Skeletal muscle tissue (tissue), 4 donors: ENCODE data around the gene EYA2. TPM values are rescaled to one million over a fixed set of nuclear protein-coding genes. Genes with fewer than 3 reads are reported as not detected.
"Not testable (repeated sequence)": the region's sequence is repeated elsewhere in the genome, so short reads cannot be mapped to it uniquely, and the experiment has no call there.

Experiments used
- H3K27ac ChIP-seq: one replicate; pipeline ENCODE4 v1.7.0; 2013; ENCODE audit warnings: mild to moderate bottlenecking, low read depth, low read length, inconsistent platforms
- H3K27me3 ChIP-seq, 3 donors: one replicate each; pipeline ENCODE4 v1.7.0; 2013; ENCODE audit warnings: low read length in 3 of 3; ENCODE audit not compliant: control insufficient read depth in 3 of 3, insufficient read depth in 3 of 3
- H3K36me3 ChIP-seq, 3 donors: one replicate each; pipeline ENCODE4 v1.7.0; 2013; ENCODE audit warnings: low read length in 3 of 3; ENCODE audit not compliant: control insufficient read depth in 3 of 3, insufficient read depth in 3 of 3
- H3K4me1 ChIP-seq, 3 donors: one replicate each; pipeline ENCODE4 v1.7.0; 2013; ENCODE audit warnings: low read length in 3 of 3, mild to moderate bottlenecking in 3 of 3; ENCODE audit not compliant: control insufficient read depth in 3 of 3, insufficient read depth in 3 of 3
- H3K4me3 ChIP-seq, 3 donors: one replicate each; pipeline ENCODE4 v1.7.0; 2013; ENCODE audit warnings: low read length in 3 of 3
- H3K9ac ChIP-seq, 3 donors: one replicate each; pipeline ENCODE4 v1.7.0; 2013; ENCODE audit warnings: low read length in 3 of 3, mild to moderate bottlenecking in 3 of 3, moderate library complexity in 2 of 3, low read depth in 1 of 3
- H3K9me3 ChIP-seq, 3 donors: one replicate each; pipeline ENCODE4 v1.7.0; 2013; ENCODE audit warnings: low read length in 3 of 3; ENCODE audit not compliant: control insufficient read depth in 3 of 3
- total RNA-seq: library from RNA; depleted of rRNA; stranded (reverse); fragments of >200 nt; gene quantifications from one replicate; pipeline ENCODE4 v1.2.3, GENCODE V29; 2014
- donor health status: Osteomylitis.

EYA2 gene
- total RNA-seq, 1 donor from 2014 or later: 1.0 TPM

DNA sequence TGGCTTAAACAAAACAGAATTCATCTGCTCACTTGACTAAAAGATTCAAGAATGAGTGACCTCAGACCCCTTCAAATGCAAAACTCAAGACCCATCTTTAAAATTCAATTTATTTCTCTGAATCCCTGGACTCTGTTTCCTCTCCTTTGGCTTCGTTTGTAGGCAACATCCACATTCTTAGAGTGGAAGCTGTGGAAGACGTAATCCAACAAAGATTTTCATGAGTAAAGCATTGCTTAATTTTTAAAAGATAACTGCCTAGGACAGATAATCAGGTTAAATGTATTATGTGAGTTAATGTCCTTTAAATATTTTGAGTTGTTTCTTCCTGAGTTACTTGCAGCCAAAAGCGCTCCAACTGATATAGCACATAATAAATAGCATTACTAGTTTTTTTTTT is 297.3 kb downstream of the EYA2 start:
- Histone ChIP-seq H3K27ac (no peak overlapping the region), H3K9me3 (no peaks in the 10 kb centered on the region), H3K4me3 (no peak overlapping the region), H3K4me1 (no peaks in the 10 kb centered on the region), H3K9ac (no peak overlapping the region), H3K36me3 (no peaks in the 10 kb centered on the region), H3K27me3 (peaks cover 0 to 19% (median 6%) of the 10 kb centered on the region in 3 donors)

DNA sequence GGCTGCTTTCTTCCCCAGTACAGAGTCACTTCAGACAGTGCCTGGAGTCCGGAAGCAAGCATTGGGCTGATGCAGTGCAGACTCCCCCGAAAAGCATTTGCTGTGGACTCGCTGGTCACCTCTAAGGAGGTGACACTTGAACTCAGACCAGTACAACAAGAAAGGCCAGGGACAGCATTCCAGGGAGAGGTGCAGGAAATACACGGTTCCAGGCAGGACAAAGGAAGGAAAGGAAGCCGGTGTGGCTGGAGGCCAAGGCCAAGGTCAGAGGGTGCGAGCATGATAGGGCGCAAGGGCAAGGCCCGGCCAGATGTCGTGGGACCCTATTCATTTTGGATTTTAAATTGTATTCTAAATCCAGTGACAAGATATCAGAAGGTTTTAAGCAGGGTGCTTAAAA is 300.9 kb downstream of the EYA2 start:
- H3K9me3 ChIP-seq: no peaks in the 10 kb centered on the region
- no peaks in the 10 kb centered on the region for H3K4me1 ChIP-seq
- peaks cover 0 to 2% (median 0%) of the 10 kb centered on the region in 3 donors for H3K27me3 ChIP-seq
- no peak overlapping the region for H3K4me3 ChIP-seq
- no peak overlapping the region for H3K9ac ChIP-seq
- no peak overlapping the region for H3K27ac ChIP-seq
- no peaks in the 10 kb centered on the region for H3K36me3 ChIP-seq

DNA sequence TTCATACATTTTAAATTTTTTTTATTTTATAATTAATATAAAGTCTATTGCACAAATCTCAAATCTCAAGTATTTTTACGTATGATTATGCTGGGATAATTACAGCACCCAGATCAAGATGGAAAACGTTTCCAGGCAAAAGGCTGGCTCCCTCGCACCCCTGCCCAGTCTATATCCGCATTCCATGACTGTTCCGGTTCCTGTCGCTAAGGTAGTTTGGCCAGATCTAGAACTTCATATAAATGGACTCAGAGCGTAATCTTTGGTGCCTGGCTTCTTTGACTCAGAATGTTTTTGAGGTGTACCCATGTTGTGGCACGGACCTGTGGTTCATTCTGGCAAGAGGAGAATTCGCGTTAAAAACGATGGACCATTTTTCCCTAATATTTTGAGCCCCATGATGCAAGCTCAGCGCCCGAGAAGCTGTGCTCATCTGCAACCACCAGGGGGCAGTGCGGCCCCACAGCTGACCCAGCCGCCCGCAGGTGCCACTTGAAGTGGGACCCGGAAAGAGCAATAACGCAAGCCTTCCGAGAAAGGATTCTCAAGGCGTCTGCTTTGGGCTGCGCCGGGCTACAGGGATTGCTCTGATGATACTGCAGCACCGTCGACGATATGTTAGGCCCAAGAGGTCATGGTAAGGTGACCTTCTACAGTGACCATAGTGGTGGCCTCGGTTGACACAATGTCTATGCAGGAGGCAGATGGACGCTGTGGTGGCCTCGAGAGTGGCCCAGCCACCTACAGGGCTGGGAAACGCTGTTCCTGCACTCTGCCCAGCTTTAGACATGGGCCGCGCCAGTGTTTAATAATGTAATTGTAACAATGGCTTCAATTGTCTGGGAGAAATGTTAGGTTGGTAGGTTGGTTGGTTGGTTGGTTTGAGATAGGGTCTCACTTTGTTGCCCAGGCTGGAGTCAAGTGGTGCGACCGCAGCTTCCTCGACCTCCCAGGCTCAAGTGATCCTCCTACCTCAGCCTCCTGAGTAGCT is 301.7 kb downstream of the EYA2 start:
- Histone ChIP-seq H3K9me3 (no peaks in the 10 kb centered on the region), H3K4me1 (no peaks in the 10 kb centered on the region), H3K4me3 (no peak overlapping the region), H3K36me3 (no peaks in the 10 kb centered on the region), H3K9ac (no peak overlapping the region), H3K27me3 (no peaks in the 10 kb centered on the region), H3K27ac (no peak overlapping the region)

DNA sequence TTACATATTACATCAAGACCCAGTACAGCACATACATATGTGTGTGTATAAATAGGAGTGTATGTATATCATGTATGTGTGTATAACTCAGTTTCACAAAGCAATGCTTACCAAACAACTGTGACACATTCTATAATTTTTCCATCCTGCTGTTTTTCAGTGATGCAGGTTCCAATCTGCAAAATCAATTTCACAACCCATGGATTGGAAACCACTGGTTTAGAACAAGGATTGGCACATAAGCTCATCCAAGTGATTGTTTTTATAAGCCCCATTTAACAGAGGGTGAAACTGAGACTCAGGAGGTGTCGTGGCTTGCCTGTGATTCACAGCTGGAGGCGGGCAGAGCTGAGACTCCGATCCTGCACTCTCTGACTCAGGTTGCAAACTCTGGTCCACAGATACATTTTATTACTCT is 303.6 kb downstream of the EYA2 start:
- no peaks in the 10 kb centered on the region for H3K4me1 ChIP-seq
- no peak overlapping the region for H3K27ac ChIP-seq
- no peaks in the 10 kb centered on the region for H3K9me3 ChIP-seq
- H3K36me3 ChIP-seq: no peaks in the 10 kb centered on the region
- no peak overlapping the region for H3K4me3 ChIP-seq
- no peak overlapping the region for H3K9ac ChIP-seq
- no peaks in the 10 kb centered on the region for H3K27me3 ChIP-seq

DNA sequence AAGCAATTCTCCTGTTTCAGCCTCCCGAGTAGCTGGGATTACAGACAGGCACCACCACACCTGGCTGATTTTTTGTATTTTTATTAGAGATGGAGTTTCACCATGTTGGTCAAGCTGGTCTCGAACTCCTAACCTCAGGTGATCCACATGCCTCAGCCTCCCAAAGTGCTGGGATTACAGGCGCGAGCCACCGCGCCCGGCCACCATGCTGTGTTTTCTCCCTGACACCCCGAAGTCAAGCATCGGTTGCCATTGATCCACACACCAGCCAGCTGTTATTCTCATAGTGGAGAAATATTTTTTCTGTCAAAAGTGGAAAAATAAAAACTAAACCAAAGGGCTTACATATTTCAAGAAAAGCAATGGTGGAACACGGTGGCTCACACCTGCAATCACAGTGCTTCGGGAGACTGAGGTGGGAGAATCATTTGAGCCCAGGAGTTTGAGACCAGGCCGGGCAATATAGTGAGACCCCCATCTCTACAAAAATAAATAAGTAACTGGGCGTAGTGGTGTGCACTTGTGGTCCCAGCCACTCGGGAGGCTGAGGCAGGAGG is 304.4 kb downstream of the EYA2 start:
- Histone ChIP-seq H3K4me3 (no peak overlapping the region), H3K9me3 (no peaks in the 10 kb centered on the region), H3K27ac (no peak overlapping the region), H3K27me3 (no peaks in the 10 kb centered on the region), H3K36me3 (no peaks in the 10 kb centered on the region), H3K4me1 (no peaks in the 10 kb centered on the region), H3K9ac (no peak overlapping the region)

DNA sequence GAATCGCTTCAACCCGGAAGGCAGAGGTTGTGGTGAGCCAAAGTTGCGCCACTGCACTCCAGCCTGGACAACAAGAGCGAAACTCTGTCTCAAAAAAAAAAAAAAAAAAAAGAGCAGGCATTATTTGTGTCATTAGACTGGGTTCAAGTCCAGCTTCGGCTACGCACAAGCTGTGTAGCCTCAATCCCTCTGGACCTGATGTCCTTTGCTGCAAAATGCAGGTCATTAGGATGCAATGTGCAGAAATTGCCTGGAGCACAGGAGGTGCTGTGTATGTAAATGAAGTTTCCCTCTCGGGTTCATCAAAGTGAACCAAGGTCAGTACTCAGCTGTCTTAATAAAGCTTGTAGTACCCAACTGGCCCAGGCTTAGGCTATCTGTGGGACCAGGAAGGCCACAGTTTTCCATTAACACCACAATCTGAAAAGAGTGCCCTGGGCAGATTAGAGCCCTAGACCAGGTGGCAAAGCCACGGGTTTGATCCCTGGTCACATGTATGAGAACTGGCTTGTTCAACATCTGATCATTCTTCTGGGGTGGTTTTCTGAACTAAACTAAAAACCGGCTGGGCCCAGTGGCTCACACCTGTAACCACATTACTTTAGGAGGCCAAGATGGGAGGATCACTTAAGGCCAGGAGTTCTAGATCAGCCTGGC is 306.6 kb downstream of the EYA2 start:
- H3K4me3 ChIP-seq: no peak overlapping the region
- no peaks in the 10 kb centered on the region for H3K27me3 ChIP-seq
- no peaks in the 10 kb centered on the region for H3K36me3 ChIP-seq
- H3K27ac ChIP-seq: no peak overlapping the region
- no peak overlapping the region for H3K9ac ChIP-seq
- no peaks in the 10 kb centered on the region for H3K9me3 ChIP-seq
- H3K4me1 ChIP-seq: peaks cover 3 to 5% (median 4%) of the 10 kb centered on the region in 3 donors

DNA sequence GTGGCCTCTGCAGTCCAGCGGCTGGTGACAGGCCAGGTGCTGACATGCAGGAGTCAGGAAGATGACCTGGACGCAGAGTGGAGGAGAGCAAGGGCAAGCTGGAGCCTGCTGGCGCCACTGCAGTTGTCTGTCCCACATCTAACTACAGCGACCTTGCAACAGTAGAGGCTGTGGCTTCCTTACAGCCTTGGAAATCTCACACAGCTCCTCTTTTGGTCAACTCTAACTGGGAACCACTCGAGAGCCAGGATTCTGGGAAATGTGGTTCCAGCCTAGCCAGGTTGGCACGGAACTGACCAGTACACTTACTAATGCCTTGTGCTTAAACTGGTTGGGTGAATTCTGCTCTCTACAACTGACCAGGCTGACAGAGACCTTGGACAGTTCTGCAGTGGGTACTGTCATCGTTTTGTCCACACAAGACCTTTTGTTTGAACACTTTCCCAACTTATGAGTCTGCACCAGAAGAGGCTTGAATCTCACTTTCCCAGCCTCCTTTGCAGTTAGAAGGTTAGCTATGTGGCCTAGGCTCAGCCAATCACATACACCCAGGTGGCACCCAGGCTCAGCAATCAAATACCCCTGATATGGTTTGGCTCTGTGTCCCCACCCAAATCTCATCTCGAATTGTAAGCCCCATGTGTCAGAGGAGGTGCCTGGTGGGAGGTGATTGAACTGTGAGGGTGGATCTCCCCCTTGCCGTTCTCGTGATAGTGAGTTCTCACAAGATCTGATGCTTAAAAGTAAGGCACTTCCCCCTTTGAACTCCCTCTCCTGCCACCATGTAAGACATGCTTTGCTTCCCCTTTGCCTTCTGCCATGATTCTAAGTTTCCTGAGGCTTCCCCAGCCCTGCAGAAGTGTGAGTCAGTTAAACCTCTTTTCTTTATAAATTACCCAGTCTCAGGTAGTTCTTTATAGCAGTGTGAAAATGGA is 308.4 kb downstream of the EYA2 start:
- no peaks in the 10 kb centered on the region for H3K36me3 ChIP-seq
- peaks cover 3 to 5% (median 4%) of the 10 kb centered on the region in 3 donors for H3K4me1 ChIP-seq
- no peak overlapping the region for H3K9ac ChIP-seq
- H3K4me3 ChIP-seq: no peak overlapping the region
- no peaks in the 10 kb centered on the region for H3K9me3 ChIP-seq
- H3K27me3 ChIP-seq: no peaks in the 10 kb centered on the region
- no peak overlapping the region for H3K27ac ChIP-seq

DNA sequence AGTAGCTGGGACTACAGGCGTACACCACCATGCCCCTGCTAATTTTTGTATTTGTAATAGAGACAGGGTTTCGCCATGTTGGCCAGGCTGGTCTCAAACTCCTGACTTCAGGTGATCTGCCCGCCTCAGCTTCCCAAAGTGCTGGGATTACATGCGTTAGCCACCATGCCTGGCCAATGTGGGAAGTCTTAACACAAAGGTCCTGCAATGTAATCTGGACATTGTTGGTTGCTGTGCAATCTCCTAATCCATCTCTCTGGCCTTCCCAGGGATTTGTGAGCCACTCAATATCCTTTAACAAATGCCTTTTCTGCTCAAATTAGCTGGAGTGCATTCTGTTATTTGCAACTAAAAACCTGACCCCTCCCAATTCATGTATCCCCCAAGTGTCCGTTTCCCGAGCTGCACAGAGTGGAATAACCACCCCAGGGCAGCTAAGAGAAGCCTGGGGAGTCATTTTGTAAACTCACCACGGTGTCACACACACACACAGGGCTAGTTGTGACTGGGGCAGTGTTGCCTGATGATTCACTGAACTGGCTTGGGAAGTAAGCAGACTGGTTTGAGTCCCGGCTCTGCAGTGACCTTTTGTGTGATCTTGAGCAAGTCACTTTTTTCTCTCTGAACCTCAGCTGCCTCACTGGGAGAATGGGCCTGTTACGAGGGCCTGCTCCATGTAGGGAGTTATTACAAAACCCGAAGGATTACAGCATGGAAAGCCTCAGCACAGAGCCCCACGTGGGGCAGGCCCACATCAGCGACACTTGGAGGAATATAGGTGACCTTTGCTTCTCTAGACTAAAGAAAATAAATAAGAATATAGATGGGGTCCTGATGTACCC is 309.6 kb downstream of the EYA2 start:
- Histone ChIP-seq H3K4me1 (peaks cover 3 to 5% (median 4%) of the 10 kb centered on the region in 3 donors), H3K9me3 (no peaks in the 10 kb centered on the region), H3K4me3 (no peak overlapping the region), H3K9ac (no peak overlapping the region), H3K27ac (no peak overlapping the region), H3K36me3 (peaks cover 5 to 7% (median 5%) of the 10 kb centered on the region in 3 donors), H3K27me3 (no peaks in the 10 kb centered on the region)

DNA sequence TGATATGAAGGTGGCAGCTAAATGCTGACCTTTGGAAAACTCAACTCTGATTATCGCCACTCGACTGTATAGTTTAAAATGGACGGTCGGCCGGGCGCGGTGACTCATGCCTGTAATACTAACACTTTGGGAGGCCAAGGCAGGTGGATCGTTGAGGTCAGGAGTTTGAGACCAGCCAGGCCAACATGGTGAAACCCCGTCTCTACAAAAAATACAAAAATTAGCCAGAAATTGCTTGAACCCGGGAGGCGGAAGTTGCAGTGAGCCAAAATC is 310.1 kb downstream of the EYA2 start:
- H3K36me3 ChIP-seq: peaks cover 10% of the 10 kb centered on the region in 3 donors
- H3K27ac ChIP-seq, H3K9me3 ChIP-seq, H3K4me3 ChIP-seq, H3K4me1 ChIP-seq, H3K27me3 ChIP-seq, H3K9ac ChIP-seq: not testable (repeated sequence)
